UCSD-AML1 (cell line): ENCODE measurements around the gene KRT36.

Experiments used
- DNase-seq: peaks from one replicate; lab custom pipeline; 2025; ENCODE audit not compliant: unreplicated experiment; lab: John Stamatoyannopoulos, UW

Gene KRT36

DNA sequence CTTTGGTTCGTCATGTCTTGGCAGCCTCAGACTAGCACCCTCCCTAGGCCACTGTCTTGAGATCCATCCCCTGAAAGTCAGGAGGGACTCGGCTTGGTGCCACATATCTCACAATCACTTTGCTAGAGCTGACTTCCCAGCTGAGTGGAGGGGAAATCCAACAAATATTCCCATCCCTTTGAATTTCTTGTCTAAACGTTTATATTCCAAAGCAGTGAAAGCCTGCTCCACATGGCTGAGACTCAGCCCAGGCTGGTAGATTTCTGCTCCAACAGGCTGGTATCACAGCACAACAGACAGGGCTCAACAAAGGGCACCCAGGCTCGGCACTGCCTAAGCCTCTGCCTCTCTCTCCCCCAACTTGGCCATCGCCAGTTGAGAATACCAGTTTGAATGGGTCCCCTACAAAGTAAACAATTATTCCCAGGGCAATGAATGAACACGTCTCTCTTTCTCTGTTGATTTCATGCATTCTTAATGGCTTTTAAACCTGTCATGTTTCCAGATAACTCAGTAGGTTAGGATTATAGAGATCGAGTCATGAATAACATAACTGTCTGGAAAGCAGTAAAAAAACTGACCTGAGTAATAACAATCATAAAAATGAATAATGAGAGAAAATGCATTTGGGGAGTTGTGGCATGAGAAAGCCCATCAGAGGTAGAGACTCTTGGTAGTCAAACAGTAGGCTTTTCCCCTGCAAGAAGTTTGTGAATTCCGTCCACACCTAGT is 14.7 kb upstream of the KRT36 start:
- no peak for DNase-seq

DNA sequence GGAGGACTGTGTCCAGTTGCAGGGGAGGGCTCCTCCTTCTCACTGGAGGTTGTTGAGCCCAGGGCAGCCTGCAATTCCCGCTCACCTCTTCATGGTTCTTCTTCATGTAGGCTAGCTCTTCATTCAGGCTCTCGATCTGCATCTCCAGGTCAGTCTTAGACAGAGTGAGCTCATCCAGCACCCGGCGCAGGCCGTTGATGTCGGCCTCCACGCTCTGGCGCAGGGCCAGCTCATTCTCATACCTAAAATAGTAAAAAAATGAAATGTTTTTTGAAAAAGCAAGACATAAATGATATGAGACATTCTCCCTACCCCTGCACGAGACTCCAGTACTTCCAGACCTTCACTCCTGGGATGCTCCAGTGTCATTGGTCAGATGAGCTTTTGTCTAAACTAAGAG is 13.5 kb upstream of the KRT36 start:
- DNase-seq, result no peak

DNA sequence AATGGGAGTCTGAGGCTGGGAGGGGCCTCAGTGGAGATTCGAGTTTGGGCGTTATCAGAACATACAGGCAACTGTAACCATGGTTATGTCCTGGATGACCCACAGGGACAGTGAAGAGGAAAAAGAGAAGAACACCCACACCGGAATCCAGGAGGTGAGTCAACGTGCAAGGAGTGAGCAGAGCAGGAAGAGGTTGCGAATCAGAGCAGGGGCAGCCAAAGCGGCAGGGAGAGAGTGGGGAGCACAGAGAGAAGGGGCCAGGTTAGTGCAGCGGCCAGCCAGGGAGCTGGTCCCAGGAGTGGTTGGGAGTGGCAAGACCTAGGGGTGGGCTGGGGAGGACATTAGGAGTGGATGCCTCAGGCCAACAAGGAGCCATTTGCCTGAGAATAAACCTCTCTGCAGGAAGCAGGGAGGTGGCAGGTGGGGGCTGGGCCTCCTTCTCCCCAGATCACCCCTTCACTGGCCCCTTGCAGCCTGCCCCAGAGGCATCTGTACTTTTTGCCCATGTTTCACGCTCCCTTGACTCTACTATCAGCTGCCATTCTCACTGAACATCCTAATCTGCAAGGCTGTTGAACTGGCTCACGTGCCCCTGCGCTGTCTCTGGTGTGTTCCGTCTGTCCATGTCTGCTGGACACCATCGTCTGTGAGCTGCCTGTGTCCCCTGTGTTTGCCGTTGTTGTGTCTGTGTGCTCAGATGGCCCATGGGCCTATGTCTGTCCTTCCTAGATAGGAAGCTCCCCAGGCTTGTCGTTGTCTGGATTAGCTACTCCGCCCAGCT is 10.6 kb upstream of the KRT36 start:
- no peak for DNase-seq

GRCh38 chr17:41499714-41500113 is 10.0 kb upstream of the KRT36 start:
- DNase-seq, result no peak

DNA sequence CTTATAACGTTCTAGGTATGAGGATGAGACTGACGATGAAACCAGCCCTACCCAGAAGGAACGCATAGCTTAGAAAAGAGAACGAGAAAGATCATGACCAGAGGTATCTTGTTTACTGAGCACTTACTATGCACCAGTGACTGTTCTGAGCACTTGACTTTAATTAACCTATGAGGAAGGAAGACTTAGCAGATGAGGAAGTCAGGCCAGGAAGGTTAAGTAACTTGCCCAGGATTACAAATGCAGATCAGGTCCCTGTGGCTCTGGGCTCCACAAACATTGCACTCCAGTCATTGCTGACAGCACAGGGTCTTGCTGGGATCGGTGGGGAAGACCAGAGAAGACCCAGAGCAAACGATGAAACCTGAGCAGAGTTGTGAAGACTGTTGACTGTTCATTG is 8.6 kb upstream of the KRT36 start:
- no peak for DNase-seq

DNA sequence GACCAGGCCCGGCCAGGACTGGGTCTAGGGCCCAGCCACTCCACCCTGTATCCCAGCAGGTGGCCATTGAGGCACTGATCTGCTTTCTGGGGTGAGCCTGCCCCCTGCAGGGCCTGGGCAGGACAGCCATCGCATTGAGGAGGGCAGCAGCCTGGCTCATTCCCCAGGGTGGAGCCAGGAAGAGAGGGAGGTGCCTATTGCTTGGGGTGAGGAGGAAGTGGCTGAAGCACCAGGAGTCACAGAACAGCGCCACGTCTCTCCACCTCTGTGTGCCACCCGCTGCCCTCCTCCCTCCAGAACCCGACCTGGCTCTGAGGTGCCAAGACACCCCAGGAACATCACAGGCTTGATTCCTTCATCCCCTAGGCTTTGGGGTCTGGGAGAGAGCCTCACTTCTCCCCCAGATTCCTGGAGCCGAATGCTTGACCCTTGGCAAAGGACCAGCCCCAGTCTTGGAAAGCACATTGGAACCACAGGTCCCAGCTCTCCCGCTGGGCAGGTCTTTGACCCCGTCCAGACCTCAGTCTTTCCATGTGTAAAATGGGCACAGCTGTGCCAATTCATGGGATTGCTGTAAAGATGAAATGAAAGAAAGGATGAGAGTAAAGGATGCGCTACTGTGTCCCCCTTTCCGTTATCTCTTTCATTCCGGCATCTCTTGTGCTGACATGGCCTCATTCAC is 7.2 kb upstream of the KRT36 start:
- peak; percentile 84 for DNase-seq

DNA sequence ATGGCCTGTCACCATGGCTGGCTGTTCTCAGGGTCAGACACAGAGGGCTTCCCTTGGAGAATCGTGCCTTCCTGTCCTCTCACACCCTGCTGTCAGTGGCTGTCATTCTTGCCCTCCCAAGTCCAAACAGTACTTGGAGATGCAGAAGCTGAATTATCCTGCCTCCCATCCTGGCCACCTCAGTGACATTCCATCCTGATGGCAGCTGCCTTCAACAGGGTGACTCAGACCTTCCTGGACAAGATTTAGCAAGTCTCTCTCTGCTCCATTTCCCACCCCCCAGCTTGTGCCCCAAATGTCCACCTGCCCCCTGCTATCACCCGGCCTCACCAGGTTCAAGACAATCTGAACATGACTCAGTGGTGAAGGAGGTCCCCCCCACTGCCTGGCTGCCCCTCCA is 4.8 kb upstream of the KRT36 start:
- no peak for DNase-seq

DNA sequence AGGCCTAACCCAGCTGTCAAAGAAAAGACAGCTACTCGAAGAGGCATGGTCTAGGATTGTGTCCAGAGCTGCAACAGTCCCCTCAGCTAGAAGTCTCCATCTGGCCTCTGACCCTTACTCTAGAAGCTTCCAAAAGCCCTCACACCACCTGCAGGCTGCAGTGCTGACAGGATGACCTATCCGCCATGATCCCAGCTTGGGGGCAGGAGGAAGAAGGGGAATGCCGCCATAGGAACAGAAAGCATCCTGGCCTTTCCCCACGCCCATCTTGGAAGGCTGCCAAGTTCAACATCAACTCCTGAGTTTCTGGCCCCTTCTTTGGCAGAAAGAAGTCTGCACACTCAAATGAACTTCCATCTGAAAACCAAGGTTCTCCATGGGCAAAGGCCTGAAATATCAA is 3.1 kb upstream of the KRT36 start:
- DNase-seq, result no peak

DNA sequence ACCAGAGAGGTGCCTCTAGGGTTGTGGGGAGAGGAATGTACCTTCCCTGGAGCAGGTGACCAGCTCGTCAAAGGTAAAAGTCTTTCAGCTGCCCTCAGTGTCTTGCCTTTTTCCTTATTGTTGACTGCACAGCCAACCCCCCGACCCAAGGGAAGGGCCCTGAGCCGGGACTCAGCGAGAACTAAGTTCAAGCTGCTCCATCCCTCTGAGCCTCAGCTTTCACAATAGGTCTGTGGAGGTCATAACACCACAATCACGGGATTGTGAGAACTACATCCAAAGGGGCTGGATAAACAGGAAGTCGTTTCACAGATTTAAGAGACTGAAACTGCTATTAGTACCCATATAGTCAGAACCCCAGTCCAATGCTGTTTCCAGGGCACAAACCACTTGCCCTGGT is 2.6 kb upstream of the KRT36 start:
- DNase-seq, result no peak

DNA sequence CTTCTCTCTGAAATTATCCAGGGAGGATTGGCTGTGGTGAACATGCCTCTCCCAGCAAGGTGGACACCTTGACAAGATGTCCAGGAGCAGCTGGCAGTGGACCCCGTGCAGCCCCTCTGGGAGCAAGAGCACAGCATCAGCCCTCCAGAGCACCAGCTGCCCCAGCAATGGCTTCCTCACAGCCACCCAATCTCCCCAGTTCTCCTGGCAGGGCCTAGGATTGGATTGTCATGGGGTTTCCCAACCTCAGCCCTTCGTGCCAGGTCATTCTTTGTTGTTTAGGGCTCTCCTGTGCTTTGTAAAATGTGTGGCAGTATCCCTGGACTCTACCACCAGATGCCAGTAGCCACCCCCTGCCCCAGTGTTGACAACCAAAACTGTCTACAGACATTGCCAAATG is 1.8 kb upstream of the KRT36 start:
- no peak for DNase-seq

- DNase-seq, result no peak
Observed at GRCh38 chr17:41490000-41490990, 585 bp upstream of the KRT36 start.

- DNase-seq, result peak; percentile 30
Observed at GRCh38 chr17:41486809-41487530, 2.7 kb downstream of the KRT36 start.

GRCh38 chr17:41486316-41486715 is 3.4 kb downstream of the KRT36 start:
- DNase-seq, result no peak

GRCh38 chr17:41484920-41485904 is 4.5 kb downstream of the KRT36 start:
- DNase-seq, result no peak

DNA sequence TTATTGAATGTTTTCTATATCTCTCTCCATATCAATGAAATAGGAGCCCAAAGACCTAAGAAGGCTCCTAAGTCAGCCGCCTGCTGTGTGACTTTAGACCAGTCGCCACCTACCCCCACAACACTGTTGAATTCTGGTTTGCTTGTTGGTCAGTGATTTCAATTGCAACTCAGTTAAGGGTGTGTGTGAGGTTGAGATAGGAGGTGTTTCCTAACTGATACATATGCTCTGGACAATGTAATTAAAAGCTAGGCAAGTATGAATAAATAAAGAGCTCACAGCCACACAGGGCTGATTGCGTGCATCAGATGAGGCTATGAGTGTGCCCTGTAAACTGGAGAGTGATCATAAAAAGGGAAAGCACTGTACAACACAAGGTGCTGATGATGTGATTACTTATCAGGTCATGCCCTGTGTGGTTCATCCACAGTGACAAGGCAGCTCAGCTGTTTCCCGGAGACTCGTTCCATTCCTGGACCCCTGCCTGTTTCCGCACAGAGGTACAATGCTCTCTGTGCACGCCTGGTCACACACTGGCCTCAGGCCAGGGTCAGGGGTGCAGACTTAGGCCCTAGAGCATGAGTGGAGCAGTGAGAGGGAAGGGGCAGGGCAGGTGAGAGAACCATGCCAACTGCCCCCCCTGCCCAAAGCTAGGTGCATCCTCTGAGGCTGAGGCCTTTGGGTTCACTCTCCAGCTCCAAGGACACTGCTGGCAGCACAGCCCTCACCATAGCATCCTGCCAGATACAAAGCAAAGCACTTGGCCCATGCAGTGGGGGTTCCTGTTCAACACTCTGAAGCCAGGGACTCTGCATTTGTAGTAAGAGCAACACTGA is 5.5 kb downstream of the KRT36 start:
- no peak for DNase-seq

GRCh38 chr17:41483531-41483930 is 6.2 kb downstream of the KRT36 start:
- no peak for DNase-seq

- no peak for DNase-seq
Observed at GRCh38 chr17:41481036-41481435, 8.7 kb downstream of the KRT36 start, which contains the start of gene KRT35. KRT35 (minus strand) TSS chr17:41481151; CDS start chr17:41481097, 54 bp downstream.

DNA sequence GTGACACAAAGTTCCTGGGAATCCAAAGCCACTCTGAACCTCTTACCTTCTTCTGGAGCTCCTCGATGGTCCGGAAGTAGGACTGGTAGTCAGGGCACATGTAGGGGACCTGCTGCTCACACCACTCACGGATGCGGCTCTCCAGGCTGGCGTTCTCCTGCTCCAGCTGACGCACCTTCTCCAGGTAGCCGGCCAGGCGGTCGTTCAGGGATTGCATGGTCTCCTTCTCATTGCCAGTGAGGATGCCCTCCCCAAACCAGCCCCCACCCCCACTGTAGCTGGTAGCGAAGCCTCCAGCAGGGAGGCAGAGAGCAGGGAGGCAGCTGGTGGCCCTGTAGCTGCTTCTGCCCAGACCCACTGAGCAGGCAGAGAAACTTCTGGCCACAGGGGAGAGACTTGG is 9.1 kb downstream of the KRT36 start:
- DNase-seq, result no peak
